IMR-90 (cell line): ENCODE results near the gene BET1L. TPM values are rescaled to one million over a fixed set of nuclear protein-coding genes. Genes with fewer than 3 reads are reported as not detected.

Experiments used
- ATAC-seq: fragments of 200-7000 bp; cut with Tn5 transposase; 2 replicates; pipeline ENCODE4 v1.9.1; 2020; ENCODE audit warnings: low read depth, mild to moderate bottlenecking, moderate library complexity
- BruUV-seq: library from RNA; stranded (reverse); fragments of 400-500 nt; replicated peaks from 2 replicates; lab custom pipeline; 2021; lab: Mats Ljungman, UMichigan
- CTCF ChIA-PET: fragments of 300-600 bp; formaldehyde crosslinking; extraction: SDS; loops from one replicate; lab custom pipeline; 2021; ENCODE audit warnings: antibody characterized with exemption; lab: Yijun Ruan, JAX
- POLR2A ChIA-PET: fragments of 300-600 bp; sonication (Branson Sonifier 250); formaldehyde crosslinking; loops from one replicate; lab custom pipeline; 2022; ENCODE audit warnings: antibody characterized with exemption; ENCODE audit not compliant: unreplicated experiment; lab: Charles Lee
- DNase-seq: peaks from one replicate; pipeline ENCODE4 v3.0.0; 2013
- H2AFZ ChIP-seq: replicated peaks from 2 replicates; pipeline ENCODE3; 2013; ENCODE audit warnings: low read length, mild to moderate bottlenecking; ENCODE audit not compliant: poor library complexity
- H2AK5ac ChIP-seq: 2 replicates; pipeline ENCODE4 v1.6.1; 2013; ENCODE audit warnings: low read depth, low read length, inconsistent platforms
- H2AK9ac ChIP-seq: replicated peaks from 2 replicates; pipeline ENCODE3; 2013; ENCODE audit warnings: mild to moderate bottlenecking, low read depth, low read length, moderate library complexity; ENCODE audit not compliant: poor library complexity
- H2BK120ac ChIP-seq: 2 replicates; pipeline ENCODE4 v1.6.1; 2013; ENCODE audit warnings: low read depth, low read length, inconsistent platforms
- H2BK15ac ChIP-seq: 3 replicates; pipeline ENCODE4 v1.6.1; 2013; ENCODE audit warnings: low read depth, low read length, inconsistent platforms
- H2BK20ac ChIP-seq: 2 replicates; pipeline ENCODE4 v1.6.1; 2013; ENCODE audit warnings: low read depth, mild to moderate bottlenecking, inconsistent platforms, low read length, moderate library complexity
- H2BK5ac ChIP-seq: 2 replicates; pipeline ENCODE4 v1.6.1; 2013; ENCODE audit warnings: mild to moderate bottlenecking, low read depth, low read length, inconsistent platforms; ENCODE audit not compliant: poor library complexity, severe bottlenecking
- H3K14ac ChIP-seq: replicated peaks from 2 replicates; pipeline ENCODE4 v1.6.1; 2013; ENCODE audit warnings: low read depth, low read length, inconsistent platforms
- H3K18ac ChIP-seq: 2 replicates; pipeline ENCODE4 v1.6.1; 2013; ENCODE audit warnings: low read depth, low read length, control low read depth
- H3K23ac ChIP-seq: 2 replicates; pipeline ENCODE4 v1.6.1; 2013; ENCODE audit warnings: low read depth, low read length, inconsistent platforms
- H3K27ac ChIP-seq: 2 replicates; pipeline ENCODE4 v1.5.1; 2013; ENCODE audit warnings: mild to moderate bottlenecking, control low read depth, low read length; ENCODE audit not compliant: insufficient read depth
- H3K27me3 ChIP-seq: 2 replicates; pipeline ENCODE4 v1.6.1; 2013; ENCODE audit warnings: low read length; ENCODE audit not compliant: control insufficient read depth, insufficient read depth
- H3K36me3 ChIP-seq: 2 replicates; pipeline ENCODE4 v1.6.1; 2013; ENCODE audit warnings: low read length, mixed read lengths; ENCODE audit not compliant: control insufficient read depth, insufficient read depth
- H3K4ac ChIP-seq: 2 replicates; pipeline ENCODE4 v1.6.1; 2013; ENCODE audit warnings: low read depth, low read length, inconsistent platforms
- H3K4me1 ChIP-seq: 2 replicates; pipeline ENCODE4 v1.6.1; 2013; ENCODE audit warnings: low read length, mixed read lengths; ENCODE audit not compliant: control insufficient read depth, insufficient read depth
- H3K4me2 ChIP-seq: 2 replicates; pipeline ENCODE4 v1.6.1; 2013; ENCODE audit warnings: low read depth, mild to moderate bottlenecking, control low read depth, low read length, moderate library complexity
- H3K4me3 ChIP-seq: 2 replicates; pipeline ENCODE4 v1.5.1; 2013; ENCODE audit warnings: low read depth, mild to moderate bottlenecking, control low read depth, low read length, moderate library complexity; ENCODE audit not compliant: insufficient read depth
- H3K56ac ChIP-seq: 2 replicates; pipeline ENCODE4 v1.6.1; 2013; ENCODE audit warnings: low read length, inconsistent platforms; ENCODE audit not compliant: insufficient read depth; ENCODE audit errors: extremely low read depth
- H3K79me1 ChIP-seq, 2 experiments: 2 replicates each; pipeline ENCODE4 v1.6.1; 2013; ENCODE audit warnings: low read length in 2 of 2, inconsistent platforms in 1 of 2, low read depth in 1 of 2
- H3K9ac ChIP-seq: 2 replicates; pipeline ENCODE4 v1.6.1; 2013; ENCODE audit warnings: low read depth, low read length, control low read depth
- H3K9me1 ChIP-seq: 2 replicates; pipeline ENCODE4 v1.6.1; 2013; ENCODE audit warnings: low read length, inconsistent platforms; ENCODE audit not compliant: insufficient read depth
- H3K9me3 ChIP-seq: 2 replicates; pipeline ENCODE4 v1.6.1; 2013; ENCODE audit warnings: low read length; ENCODE audit not compliant: control insufficient read depth, insufficient read depth
- H4K20me1 ChIP-seq: 2 replicates; pipeline ENCODE4 v1.6.1; 2013; ENCODE audit warnings: low read length, inconsistent platforms; ENCODE audit not compliant: insufficient read depth
- H4K5ac ChIP-seq: 2 replicates; pipeline ENCODE4 v1.6.1; 2013; ENCODE audit warnings: mild to moderate bottlenecking, low read depth, low read length, control low read depth
- H4K8ac ChIP-seq, 2 experiments: 2 replicates each; pipeline ENCODE4 v1.6.1; 2013; ENCODE audit warnings: low read depth in 2 of 2, low read length in 2 of 2, control low read depth in 1 of 2, inconsistent platforms in 1 of 2
- H4K91ac ChIP-seq: 2 replicates; pipeline ENCODE4 v1.6.1; 2013; ENCODE audit warnings: low read depth, low read length, inconsistent platforms; ENCODE audit not compliant: insufficient read depth
- MAZ ChIP-seq: IDR thresholded peaks from 2 replicates; pipeline ENCODE4 v1.6.1; 2012; ENCODE audit warnings: low read depth, mild to moderate bottlenecking, low read length, improper control_type of control experiment, moderate library complexity, borderline replicate concordance
- NFE2L2 ChIP-seq: fragments of 150-350 bp; IDR thresholded peaks from 2 replicates; pipeline ENCODE4 v1.6.1; 2016; ENCODE audit warnings: low read depth, mild to moderate bottlenecking, low read length
- WGBS, 2 experiments: methylation state at CpG; one replicate each; pipeline versions ENCODE4 v1.1.5 to v1.1.7; 2013; ENCODE audit warnings: missing lambda C conversion rate in 2 of 2; ENCODE audit not compliant: insufficient read length in 1 of 2; ENCODE audit errors: extremely low coverage in 2 of 2; 5-methylcytosine and 5-hydroxymethylcytosine counted together
- dilution Hi-C: fragments of 300-500 bp; cut with HindIII; formaldehyde crosslinking; loops from one replicate; pipeline ENCODE4 v1.14.3; 2018; ENCODE audit warnings: low sequenced_read_pairs; ENCODE audit not compliant: unreplicated experiment
- in situ Hi-C: fragments of 300-500 bp; cut with MboI; formaldehyde crosslinking; loops from 3 replicates; pipeline ENCODE4 v1.14.3; 2019; ENCODE audit warnings: low sequenced_read_pairs, inconsistent platforms, mixed read lengths
- intact Hi-C: fragments of 100-400 bp; cut with micrococcal nuclease; formaldehyde crosslinking; loops from 2 replicates; pipeline ENCODE4 v1.10.0; 2022
- polyA plus RNA-seq, 3 experiments: library from polyadenylated mRNA; depleted of rRNA; stranded (reverse); fragments of >200 nt; gene quantifications; 2 replicates each; pipeline ENCODE4 v1.2.3, GENCODE V29; 2012; ENCODE audit warnings: low replicate concordance in 1 of 3
- total RNA-seq: library from RNA; depleted of rRNA; stranded (reverse); fragments of >200 nt; gene quantifications from 2 replicates; pipeline ENCODE4 v1.2.3, GENCODE V29; 2012

BET1L gene
- total and polyA plus RNA-seq, 2 of the 4 experiments (the other 2 are of a cell fraction): 10.8 to 90.7 TPM

DNA sequence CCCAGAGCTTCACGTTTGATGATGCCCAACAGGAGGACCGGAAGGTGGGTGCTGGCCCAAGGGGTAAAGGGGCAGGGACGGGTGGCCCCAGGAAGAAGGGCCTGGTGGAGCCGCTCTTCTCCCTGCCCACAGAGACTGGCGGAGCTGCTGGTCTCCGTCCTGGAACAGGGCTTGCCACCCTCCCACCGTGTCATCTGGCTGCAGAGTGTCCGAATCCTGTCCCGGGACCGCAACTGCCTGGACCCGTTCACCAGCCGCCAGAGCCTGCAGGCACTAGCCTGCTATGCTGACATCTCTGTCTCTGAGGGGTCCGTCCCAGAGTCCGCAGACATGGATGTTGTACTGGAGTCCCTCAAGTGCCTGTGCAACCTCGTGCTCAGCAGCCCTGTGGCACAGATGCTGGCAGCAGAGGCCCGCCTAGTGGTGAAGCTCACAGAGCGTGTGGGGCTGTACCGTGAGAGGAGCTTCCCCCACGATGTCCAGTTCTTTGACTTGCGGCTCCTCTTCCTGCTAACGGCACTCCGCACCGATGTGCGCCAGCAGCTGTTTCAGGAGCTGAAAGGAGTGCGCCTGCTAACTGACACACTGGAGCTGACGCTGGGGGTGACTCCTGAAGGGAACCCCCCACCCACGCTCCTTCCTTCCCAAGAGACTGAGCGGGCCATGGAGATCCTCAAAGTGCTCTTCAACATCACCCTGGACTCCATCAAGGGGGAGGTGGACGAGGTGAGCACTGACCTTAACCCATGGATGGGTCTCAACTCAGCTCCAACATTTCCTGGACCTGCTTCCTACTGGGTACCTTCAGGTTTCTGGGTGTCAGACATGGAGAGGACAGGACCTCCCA, 2.3 kb upstream of the BET1L start:
- H3K9ac ChIP-seq: peak overlapping the region; percentile 90
- H3K18ac ChIP-seq: peak overlapping the region; percentile 36; the same call in 1 of the 2 replicates
- dilution Hi-C loops (no loop called here), in situ Hi-C loops (no loop called here), intact Hi-C loops (loop anchor here (5.0 kb wide), 3 partner anchors 98 to 308 kb away; partner anchors contain the start of gene IFITM2)
- H3K79me1 ChIP-seq: peaks cover 41 to 85% of the 10 kb centered on the region in 2 experiments
- peak overlapping the region; percentile 86 for H2BK120ac ChIP-seq
- peak overlapping the region; percentile 80 for H3K23ac ChIP-seq
- ChIA-PET POLR2A (no interaction called here), CTCF (no interaction called here)
- H3K14ac ChIP-seq: peak overlapping the region; percentile 88
- peak overlapping the region; percentile 70 for H3K4me3 ChIP-seq
- peak overlapping the region; percentile 87 for H2BK15ac ChIP-seq
- H2BK20ac ChIP-seq: peak overlapping the region; percentile 53
- H2BK5ac ChIP-seq: peak overlapping the region; percentile 91
- H3K9me3 ChIP-seq: no peaks in the 10 kb centered on the region
- H4K8ac ChIP-seq: peak overlapping the region; percentile 79 to 90
- peak overlapping the region; percentile 97 for H2AK5ac ChIP-seq
- 63% methylated on average over 23 of the region's 29 CpGs; no CpG with 5 or more reads in 1 of the 2 experiments for WGBS, 2 experiments
- H2AK9ac ChIP-seq: peak overlapping the region; percentile 99
- H3K4me1 ChIP-seq: peaks cover 25% of the 10 kb centered on the region
- no peaks in the 10 kb centered on the region for H3K27me3 ChIP-seq
- peak overlapping the region; percentile 82 for H3K27ac ChIP-seq
- ATAC-seq: no peak
- peak overlapping the region; percentile 93 for H4K91ac ChIP-seq
- DNase-seq: no peak
- peaks cover 62% of the 10 kb centered on the region for H3K36me3 ChIP-seq
- peak overlapping the region; percentile 77 for H3K56ac ChIP-seq
- TF ChIP-seq NFE2L2: no peak
- TF ChIP-seq MAZ: 0 out of 2 replicates have a peak, but pooled peaks have one; percentile 24
- BruUV-seq: TSS peak; percentile 62
- H4K5ac ChIP-seq: peak overlapping the region; percentile 60
- peaks cover 22% of the 10 kb centered on the region for H3K9me1 ChIP-seq
- peak overlapping the region; percentile 97 for H3K4ac ChIP-seq
- peak overlapping the region; percentile 77 for H2AFZ ChIP-seq
- H4K20me1 ChIP-seq: peaks cover 78% of the 10 kb centered on the region
- peak overlapping the region; percentile 83 for H3K4me2 ChIP-seq
